ENCODE data around the gene GFOD2.

- TF ChIP-seq CTCF (IDR thresholded peaks at IDR 0.05) (no peak), POLR2A (IDR thresholded peaks at IDR 0.05; ENCODE audit: low read depth) (no peak), POLR2AphosphoS5 (IDR thresholded peaks at IDR 0.05) (no peak)
Observed at GRCh38 chr16:67733734-67734470, 14.8 kb upstream of the GFOD2 start.
